Vagina (tissue), 2 donors: Measurements from ENCODE around the gene LHFPL2.

Experiments
- POLR2A ChIP-seq, 2 donors: fragments of 450-650 bp; IDR thresholded peaks; one replicate each; pipeline ENCODE4 v1.6.1; 2017; ENCODE audit warnings: antibody characterized with exemption in 2 of 2, mild to moderate bottlenecking in 2 of 2, moderate library complexity in 2 of 2
- TF ChIP-seq, protein P1 (sequence below), 3 experiments: fragments of 450-650 bp in 2 of 3; fragments of 200-600 bp in 1 of 3; sonication (generic) in 1 of 3; IDR thresholded peaks; one replicate each; pipeline ENCODE4 v1.5.1; 2017 to 2019; ENCODE audit warnings: antibody characterized with exemption in 3 of 3, mild to moderate bottlenecking in 2 of 3, moderate library complexity in 2 of 3

DNA sequence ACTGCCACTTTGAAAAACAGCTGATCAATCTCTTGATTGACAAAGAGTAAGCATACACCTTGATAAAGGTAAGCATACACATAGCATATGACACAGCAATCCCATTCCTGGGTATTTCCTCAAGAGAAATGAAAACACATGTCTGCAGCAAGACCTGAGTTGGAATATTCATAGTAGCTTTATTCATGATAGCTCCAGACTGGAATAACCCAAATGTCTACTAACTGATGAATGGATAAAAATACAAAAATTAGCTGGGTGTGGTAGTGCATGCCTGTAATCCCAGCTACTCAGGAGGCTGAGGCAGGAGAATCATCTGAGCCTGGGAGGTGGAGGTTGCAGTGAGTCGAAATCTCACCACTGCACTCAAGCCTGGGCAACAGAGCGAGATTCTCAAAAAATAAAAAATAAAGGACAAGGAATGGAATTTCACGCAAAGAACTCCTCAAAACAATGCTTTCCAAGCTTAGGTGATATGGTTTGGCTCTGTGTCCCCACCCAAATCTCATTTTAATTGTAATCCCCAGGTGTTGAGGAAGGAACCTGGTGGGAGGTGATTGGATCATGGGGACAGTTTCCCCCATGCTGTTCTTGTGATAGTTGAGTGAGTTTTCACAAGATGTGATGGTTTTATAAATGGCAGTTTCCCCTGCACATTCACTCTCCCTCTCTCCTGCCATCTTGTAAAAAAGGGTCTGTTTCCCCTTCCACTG, 41.1 kb upstream of the LHFPL2 start:
- TF ChIP-seq, protein P1, sequence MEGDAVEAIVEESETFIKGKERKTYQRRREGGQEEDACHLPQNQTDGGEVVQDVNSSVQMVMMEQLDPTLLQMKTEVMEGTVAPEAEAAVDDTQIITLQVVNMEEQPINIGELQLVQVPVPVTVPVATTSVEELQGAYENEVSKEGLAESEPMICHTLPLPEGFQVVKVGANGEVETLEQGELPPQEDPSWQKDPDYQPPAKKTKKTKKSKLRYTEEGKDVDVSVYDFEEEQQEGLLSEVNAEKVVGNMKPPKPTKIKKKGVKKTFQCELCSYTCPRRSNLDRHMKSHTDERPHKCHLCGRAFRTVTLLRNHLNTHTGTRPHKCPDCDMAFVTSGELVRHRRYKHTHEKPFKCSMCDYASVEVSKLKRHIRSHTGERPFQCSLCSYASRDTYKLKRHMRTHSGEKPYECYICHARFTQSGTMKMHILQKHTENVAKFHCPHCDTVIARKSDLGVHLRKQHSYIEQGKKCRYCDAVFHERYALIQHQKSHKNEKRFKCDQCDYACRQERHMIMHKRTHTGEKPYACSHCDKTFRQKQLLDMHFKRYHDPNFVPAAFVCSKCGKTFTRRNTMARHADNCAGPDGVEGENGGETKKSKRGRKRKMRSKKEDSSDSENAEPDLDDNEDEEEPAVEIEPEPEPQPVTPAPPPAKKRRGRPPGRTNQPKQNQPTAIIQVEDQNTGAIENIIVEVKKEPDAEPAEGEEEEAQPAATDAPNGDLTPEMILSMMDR (IDR thresholded peaks at IDR 0.05) = no peak
- TF ChIP-seq POLR2A (IDR thresholded peaks at IDR 0.05) = no peak
